ENCODE measurements around the gene MORN1.

DNA sequence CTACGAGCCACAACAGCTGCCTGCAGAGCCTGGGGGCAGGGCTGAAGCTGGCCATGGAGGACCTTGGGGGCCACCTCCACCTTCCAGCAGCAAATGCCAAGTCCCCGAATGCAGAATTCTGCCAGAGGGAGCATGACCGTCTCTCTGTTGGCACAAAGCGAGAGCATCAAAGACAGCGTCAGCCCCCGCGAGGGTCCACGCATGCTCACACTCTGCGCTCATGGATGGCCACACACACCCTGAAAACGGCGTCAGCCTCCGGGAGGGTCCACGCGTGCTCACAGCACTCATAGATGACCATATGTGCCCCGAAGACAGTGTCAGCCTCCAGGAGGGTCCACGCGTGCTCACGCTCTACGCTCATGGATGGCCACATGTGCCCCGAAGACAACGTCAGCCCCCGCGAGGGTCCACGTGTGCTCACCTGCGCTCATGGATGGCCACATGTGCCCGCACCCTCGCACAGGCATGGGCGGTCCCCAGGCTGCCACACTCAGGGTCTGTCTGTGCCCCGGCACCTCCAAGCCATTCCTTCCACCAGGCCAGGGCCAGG is 46.5 kb downstream of the MORN1 start:
- TF ChIP-seq CTCF (IDR thresholded peaks at IDR 0.05 in 2 of 3, conservative IDR thresholded peaks at IDR 0.05 in 1 of 3; ENCODE audit: insufficient read depth in 2 of 3, low read depth in 1 of 3, low read length in 3 of 3) (no peak), CBX5 (IDR thresholded peaks at IDR 0.05; ENCODE audit: borderline replicate concordance, low read depth) (no peak), TFAP4 (CRISPR knock-in tag; IDR thresholded peaks at IDR 0.05; ENCODE audit: borderline replicate concordance) (no peak), RFX7 (CRISPR knock-in tag; IDR thresholded peaks at IDR 0.05) (no peak)
- TF ChIP-seq, protein P1, sequence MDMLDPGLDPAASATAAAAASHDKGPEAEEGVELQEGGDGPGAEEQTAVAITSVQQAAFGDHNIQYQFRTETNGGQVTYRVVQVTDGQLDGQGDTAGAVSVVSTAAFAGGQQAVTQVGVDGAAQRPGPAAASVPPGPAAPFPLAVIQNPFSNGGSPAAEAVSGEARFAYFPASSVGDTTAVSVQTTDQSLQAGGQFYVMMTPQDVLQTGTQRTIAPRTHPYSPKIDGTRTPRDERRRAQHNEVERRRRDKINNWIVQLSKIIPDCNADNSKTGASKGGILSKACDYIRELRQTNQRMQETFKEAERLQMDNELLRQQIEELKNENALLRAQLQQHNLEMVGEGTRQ (CRISPR knock-in tag; IDR thresholded peaks at IDR 0.05) = no peak

All from K562 (cell line).